ENCODE results near the gene MBNL1. TPM values are rescaled to one million over a fixed set of nuclear protein-coding genes. Genes with fewer than 3 reads are reported as not detected.

The MBNL1 gene
- total and polyA plus RNA-seq, 5 donors: 52.7 to 160 (median 149) TPM

- H3K27me3 ChIP-seq (ENCODE audit: control insufficient read depth, insufficient read depth): no peaks in the 10 kb centered on the region
- H3K27ac ChIP-seq (ENCODE audit: low read length): no peak overlapping the region
- H3K9me3 ChIP-seq (ENCODE audit: control insufficient read depth, low read length): no peaks in the 10 kb centered on the region
- no peak overlapping the region for H3K4me3 ChIP-seq (ENCODE audit: low read length)
- 48% methylated on average over 6 of the region's 6 CpGs for WGBS
- ATAC-seq (no peak), DNase-seq (no peak)
- intact Hi-C loops (cut with DNase I): loop anchor here in 1 of 4 donors (10.0 kb wide), 1 partner anchor 125 kb away; no protein-coding TSS in a partner anchor
- peaks cover 12% of the 10 kb centered on the region for H3K4me1 ChIP-seq (ENCODE audit: control insufficient read depth, insufficient read depth, low read length)
Observed at GRCh38 chr3:152309535-152310307, 41.0 kb downstream of the MBNL1 start.

- intact Hi-C loops (cut with DNase I): no loop called here
- H3K4me3 ChIP-seq (ENCODE audit: low read length): no peak overlapping the region
- ATAC-seq (no peak), DNase-seq (no peak)
- WGBS: 51% methylated on average over 2 of the region's 2 CpGs
- H3K27ac ChIP-seq (ENCODE audit: low read length): no peak overlapping the region
- H3K27me3 ChIP-seq (ENCODE audit: control insufficient read depth, insufficient read depth): no peaks in the 10 kb centered on the region
- peaks cover 8% of the 10 kb centered on the region for H3K4me1 ChIP-seq (ENCODE audit: control insufficient read depth, insufficient read depth, low read length)
- no peaks in the 10 kb centered on the region for H3K9me3 ChIP-seq (ENCODE audit: control insufficient read depth, low read length)
Observed at GRCh38 chr3:152313430-152313829, 44.7 kb downstream of the MBNL1 start.

GRCh38 chr3:152313914-152314313 lies 45.2 kb downstream of the MBNL1 start:
- intact Hi-C loops (cut with DNase I): no loop called here

GRCh38 chr3:152314677-152315353 lies 46.1 kb downstream of the MBNL1 start:
- no peak overlapping the region for H3K4me3 ChIP-seq (ENCODE audit: low read length)
- WGBS: 75% methylated on average over 3 of the region's 3 CpGs
- no peaks in the 10 kb centered on the region for H3K27me3 ChIP-seq (ENCODE audit: control insufficient read depth, insufficient read depth)
- peaks cover 6% of the 10 kb centered on the region for H3K4me1 ChIP-seq (ENCODE audit: control insufficient read depth, insufficient read depth, low read length)
- H3K9me3 ChIP-seq (ENCODE audit: control insufficient read depth, low read length): no peaks in the 10 kb centered on the region
- H3K27ac ChIP-seq (ENCODE audit: low read length): no peak overlapping the region
- peak; percentile 50 to 75 for ATAC-seq
- DNase-seq: no peak
- intact Hi-C loops (cut with DNase I): no loop called here

More at GRCh38 chr3:152313914-152314313, 45.2 kb downstream of the MBNL1 start:
- Histone ChIP-seq H3K4me1 (ENCODE audit: control insufficient read depth, insufficient read depth, low read length) (peaks cover 6% of the 10 kb centered on the region), H3K9me3 (ENCODE audit: control insufficient read depth, low read length) (no peaks in the 10 kb centered on the region), H3K4me3 (ENCODE audit: low read length) (no peak overlapping the region), H3K27ac (ENCODE audit: low read length) (no peak overlapping the region), H3K27me3 (ENCODE audit: control insufficient read depth, insufficient read depth) (no peaks in the 10 kb centered on the region)
- no peak for DNase-seq
- no peak for ATAC-seq

- DNase-seq (peak in 2 of 3 donors; percentile 59 to 81), ATAC-seq (peak; percentile 38 to 67)
- 46% methylated on average over 6 of the region's 6 CpGs for WGBS
- intact Hi-C loops (cut with DNase I): no loop called here
- H3K9me3 ChIP-seq (ENCODE audit: control insufficient read depth, low read length): no peaks in the 10 kb centered on the region
- H3K4me3 ChIP-seq (ENCODE audit: low read length): no peak overlapping the region
- peaks cover 6% of the 10 kb centered on the region for H3K4me1 ChIP-seq (ENCODE audit: control insufficient read depth, insufficient read depth, low read length)
- H3K27ac ChIP-seq (ENCODE audit: low read length): no peak overlapping the region
- H3K27me3 ChIP-seq (ENCODE audit: control insufficient read depth, insufficient read depth): no peaks in the 10 kb centered on the region
Observed at GRCh38 chr3:152315623-152316022, 46.9 kb downstream of the MBNL1 start.

- 96% methylated on average over 1 of the region's 1 CpG for WGBS
- intact Hi-C loops (cut with DNase I): no loop called here
- Histone ChIP-seq H3K4me1 (ENCODE audit: control insufficient read depth, insufficient read depth, low read length) (peaks cover 6% of the 10 kb centered on the region), H3K27me3 (ENCODE audit: control insufficient read depth, insufficient read depth) (no peaks in the 10 kb centered on the region), H3K4me3 (ENCODE audit: low read length) (no peak overlapping the region), H3K9me3 (ENCODE audit: control insufficient read depth, low read length) (no peaks in the 10 kb centered on the region), H3K27ac (ENCODE audit: low read length) (no peak overlapping the region)
- peak in 1 of 2 donors; percentile 8 for ATAC-seq
- DNase-seq: no peak
Observed at GRCh38 chr3:152316318-152316717, 47.6 kb downstream of the MBNL1 start.

GRCh38 chr3:152317184-152317583 lies 48.5 kb downstream of the MBNL1 start:
- WGBS: 72% methylated on average over 4 of the region's 4 CpGs
- no peak for ATAC-seq
- Histone ChIP-seq H3K4me1 (ENCODE audit: control insufficient read depth, insufficient read depth, low read length) (peaks cover 6% of the 10 kb centered on the region), H3K4me3 (ENCODE audit: low read length) (no peak overlapping the region), H3K27me3 (ENCODE audit: control insufficient read depth, insufficient read depth) (no peaks in the 10 kb centered on the region), H3K9me3 (ENCODE audit: control insufficient read depth, low read length) (no peaks in the 10 kb centered on the region), H3K27ac (ENCODE audit: low read length) (peak overlapping the region; percentile 52)
- intact Hi-C loops (cut with DNase I): no loop called here
- peak in 1 of 3 donors; percentile 29 for DNase-seq

GRCh38 chr3:152317956-152318355 lies 49.2 kb downstream of the MBNL1 start:
- intact Hi-C loops (cut with DNase I): no loop called here
- H3K27ac ChIP-seq (ENCODE audit: low read length): no peak overlapping the region
- peaks cover 6% of the 10 kb centered on the region for H3K4me1 ChIP-seq (ENCODE audit: control insufficient read depth, insufficient read depth, low read length)
- H3K9me3 ChIP-seq (ENCODE audit: control insufficient read depth, low read length): no peaks in the 10 kb centered on the region
- no peaks in the 10 kb centered on the region for H3K27me3 ChIP-seq (ENCODE audit: control insufficient read depth, insufficient read depth)
- no peak overlapping the region for H3K4me3 ChIP-seq (ENCODE audit: low read length)
- DNase-seq: no peak
- 55% methylated on average over 4 of the region's 4 CpGs for WGBS
- peak in 1 of 2 donors; percentile 65 for ATAC-seq

- H3K9me3 ChIP-seq (ENCODE audit: control insufficient read depth, low read length): no peaks in the 10 kb centered on the region
- H3K4me3 ChIP-seq (ENCODE audit: low read length): no peak overlapping the region
- no peak for DNase-seq
- no peak overlapping the region for H3K27ac ChIP-seq (ENCODE audit: low read length)
- no peaks in the 10 kb centered on the region for H3K27me3 ChIP-seq (ENCODE audit: control insufficient read depth, insufficient read depth)
- peaks cover 6% of the 10 kb centered on the region for H3K4me1 ChIP-seq (ENCODE audit: control insufficient read depth, insufficient read depth, low read length)
- intact Hi-C loops (cut with DNase I): no loop called here
- no peak for ATAC-seq
Observed at GRCh38 chr3:152318512-152318911, 49.8 kb downstream of the MBNL1 start.

- DNase-seq: no peak
- H3K4me3 ChIP-seq (ENCODE audit: low read length): no peak overlapping the region
- ATAC-seq: no peak
- WGBS: 85% methylated on average over 2 of the region's 2 CpGs
- no peaks in the 10 kb centered on the region for H3K9me3 ChIP-seq (ENCODE audit: control insufficient read depth, low read length)
- intact Hi-C loops (cut with DNase I): no loop called here
- H3K27me3 ChIP-seq (ENCODE audit: control insufficient read depth, insufficient read depth): no peaks in the 10 kb centered on the region
- peaks cover 8% of the 10 kb centered on the region for H3K4me1 ChIP-seq (ENCODE audit: control insufficient read depth, insufficient read depth, low read length)
- no peak overlapping the region for H3K27ac ChIP-seq (ENCODE audit: low read length)
Observed at GRCh38 chr3:152319256-152319655, 50.5 kb downstream of the MBNL1 start.

GRCh38 chr3:152319831-152320617 lies 51.3 kb downstream of the MBNL1 start:
- Histone ChIP-seq H3K4me3 (ENCODE audit: low read length) (no peak overlapping the region), H3K27ac (ENCODE audit: low read length) (peak overlapping the region; percentile 56), H3K9me3 (ENCODE audit: control insufficient read depth, low read length) (no peaks in the 10 kb centered on the region), H3K4me1 (ENCODE audit: control insufficient read depth, insufficient read depth, low read length) (peaks cover 9% of the 10 kb centered on the region), H3K27me3 (ENCODE audit: control insufficient read depth, insufficient read depth) (no peaks in the 10 kb centered on the region)
- ATAC-seq (peak; percentile 49 to 64), DNase-seq (no peak)
- WGBS: 54% methylated on average over 3 of the region's 3 CpGs
- intact Hi-C loops (cut with DNase I): loop anchor here in 2 of 4 donors (10.0 kb wide), 2 partner anchors 45 to 55 kb away; partner anchors contain the start of gene MBNL1 (in 1 of the 2)
